ENCODE results near the gene DTYMK.

- TF ChIP-seq CTCF (IDR thresholded peaks at IDR 0.05; ENCODE audit: extremely low read depth in 1 of 2, insufficient read depth in 1 of 2, low read depth in 1 of 2, low read length in 2 of 2) (no peak), POLR2AphosphoS5 (IDR thresholded peaks at IDR 0.05; ENCODE audit: insufficient read depth, low read depth, low read length) (no peak), EZH2 (IDR thresholded peaks at IDR 0.05; ENCODE audit: borderline replicate concordance, low read depth, low read length, severe bottlenecking) (no peak), POLR2A (IDR thresholded peaks at IDR 0.05; ENCODE audit: low read depth, low read length) (no peak), FOS (IDR thresholded peaks at IDR 0.05; ENCODE audit: borderline replicate concordance, insufficient read depth, low read length) (no peak), MAX (IDR thresholded peaks at IDR 0.05; ENCODE audit: insufficient read depth, insufficient read length) (no peak)
These were observed 40.5 kb downstream of the DTYMK start for GRCh38 chr2:241645915-241646645.
